Measurements from ENCODE around the gene MAPK10.

Gene MAPK10

GRCh38 chr4:86359944-86360478 lies at the start of gene MAPK10:
Gene MAPK10 (minus strand): TSS chr4:86360053.
- DNase-seq (ENCODE audit: low spot score) = no peak

- DNase-seq (ENCODE audit: low spot score) = no peak
These were observed 43.7 kb upstream of the MAPK10 start for GRCh38 chr4:86403575-86403974.

GRCh38 chr4:86401826-86402225 lies 42.0 kb upstream of the MAPK10 start:
- DNase-seq (ENCODE audit: low spot score) = no peak

GRCh38 chr4:86400216-86400615 lies 40.4 kb upstream of the MAPK10 start:
- DNase-seq (ENCODE audit: low spot score) = no peak

GRCh38 chr4:86398187-86398586 lies 38.3 kb upstream of the MAPK10 start:
- DNase-seq (ENCODE audit: low spot score) = no peak

- DNase-seq (ENCODE audit: low spot score) = no peak
These were observed 33.9 kb upstream of the MAPK10 start for GRCh38 chr4:86393749-86394148.

GRCh38 chr4:86389664-86390063 lies 29.8 kb upstream of the MAPK10 start:
- DNase-seq (ENCODE audit: low spot score) = no peak

GRCh38 chr4:86388252-86388651 lies 28.4 kb upstream of the MAPK10 start:
- no peak for DNase-seq (ENCODE audit: low spot score)

GRCh38 chr4:86386817-86387415 lies 27.1 kb upstream of the MAPK10 start:
- DNase-seq (ENCODE audit: low spot score) = no peak

- no peak for DNase-seq (ENCODE audit: low spot score)
These were observed 26.3 kb upstream of the MAPK10 start for GRCh38 chr4:86386201-86386600.

GRCh38 chr4:86381431-86381830 lies 21.6 kb upstream of the MAPK10 start:
- DNase-seq (ENCODE audit: low spot score) = no peak

- no peak for DNase-seq (ENCODE audit: low spot score)
These were observed 20.4 kb upstream of the MAPK10 start for GRCh38 chr4:86380181-86380724.

GRCh38 chr4:86376850-86377249 lies 17.0 kb upstream of the MAPK10 start:
- no peak for DNase-seq (ENCODE audit: low spot score)

- no peak for DNase-seq (ENCODE audit: low spot score)
These were observed 8.6 kb upstream of the MAPK10 start for GRCh38 chr4:86368433-86368832.

GRCh38 chr4:86367577-86367976 lies 7.7 kb upstream of the MAPK10 start:
- no peak for DNase-seq (ENCODE audit: low spot score)

GRCh38 chr4:86366920-86367319 lies 7.1 kb upstream of the MAPK10 start:
- no peak for DNase-seq (ENCODE audit: low spot score)

- DNase-seq (ENCODE audit: low spot score) = no peak
These were observed 2.7 kb upstream of the MAPK10 start for GRCh38 chr4:86362510-86362909.

- no peak for DNase-seq (ENCODE audit: low spot score)
These were observed 1.6 kb downstream of the MAPK10 start for GRCh38 chr4:86358257-86358656.

- no peak for DNase-seq (ENCODE audit: low spot score)
These were observed 2.2 kb downstream of the MAPK10 start for GRCh38 chr4:86357608-86358007.

- DNase-seq (ENCODE audit: low spot score) = no peak
These were observed 3.2 kb downstream of the MAPK10 start for GRCh38 chr4:86356425-86357210.

GRCh38 chr4:86354390-86354789 lies 5.5 kb downstream of the MAPK10 start:
- no peak for DNase-seq (ENCODE audit: low spot score)

GRCh38 chr4:86346320-86346719 lies 13.5 kb downstream of the MAPK10 start:
- no peak for DNase-seq (ENCODE audit: low spot score)

GRCh38 chr4:86344127-86344526 lies 15.7 kb downstream of the MAPK10 start:
- DNase-seq (ENCODE audit: low spot score) = no peak

Data from hematopoietic multipotent progenitor cell treated with erythropoietin and hydrocortisone succinate and interleukin-3 and kit ligand, for 15 days (in vitro differentiated cells).